Muscle of back (tissue), 11 donors: ENCODE results near the gene ABLIM2. TPM values are rescaled to one million over a fixed set of nuclear protein-coding genes. Genes with fewer than 3 reads are reported as not detected.

Experiments used
- DNase-seq, 3 donors: peaks; one replicate each; pipeline versions ENCODE4 v3.0.0 to v3.0.0-alpha.2; 2013
- polyA plus RNA-seq, 10 donors: library from polyadenylated mRNA; unstranded; fragments of 120-200 nt; gene quantifications; one replicate each; pipeline ENCODE4 v1.2.1, GENCODE V29; 2013; ENCODE audit not compliant: insufficient read length in 10 of 10

Gene ABLIM2
- polyA plus RNA-seq, 10 donors: 2.5 to 20.6 (median 10.3) TPM

DNA sequence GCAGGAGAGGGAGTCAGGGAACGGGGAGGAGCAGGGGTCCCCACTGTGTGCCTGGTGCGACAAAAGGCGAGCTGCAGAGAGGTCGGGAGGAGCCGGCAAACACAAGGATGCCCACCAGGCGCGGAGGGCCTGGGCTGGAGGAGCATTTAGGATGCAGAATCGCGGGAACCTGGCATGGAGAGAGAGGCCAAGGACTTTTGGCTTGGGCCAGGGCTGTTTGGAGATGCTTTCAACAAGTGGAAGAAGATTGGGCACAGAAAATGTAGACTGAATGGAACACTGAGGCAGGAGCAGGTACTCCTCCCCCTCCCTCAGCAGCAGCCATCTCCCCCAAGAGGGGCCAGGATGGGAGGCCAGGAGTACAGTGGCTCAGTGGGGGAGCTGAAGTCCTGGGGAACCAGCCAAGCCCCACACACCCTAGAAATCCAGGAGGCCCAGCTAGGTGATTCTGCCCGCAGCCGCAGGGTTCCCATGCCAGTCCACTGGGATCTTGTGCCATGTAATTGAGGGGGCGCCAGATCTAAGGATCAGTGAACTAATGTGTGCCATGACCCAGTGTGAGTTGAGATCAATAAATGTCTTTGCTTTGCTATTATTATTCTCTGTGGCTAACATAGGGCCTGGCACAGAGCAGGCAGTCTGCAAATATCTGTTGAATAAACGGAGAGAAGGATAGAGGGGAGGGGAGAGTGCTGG, 1.1 kb upstream of the ABLIM2 start:
- DNase-seq: no peak

DNA sequence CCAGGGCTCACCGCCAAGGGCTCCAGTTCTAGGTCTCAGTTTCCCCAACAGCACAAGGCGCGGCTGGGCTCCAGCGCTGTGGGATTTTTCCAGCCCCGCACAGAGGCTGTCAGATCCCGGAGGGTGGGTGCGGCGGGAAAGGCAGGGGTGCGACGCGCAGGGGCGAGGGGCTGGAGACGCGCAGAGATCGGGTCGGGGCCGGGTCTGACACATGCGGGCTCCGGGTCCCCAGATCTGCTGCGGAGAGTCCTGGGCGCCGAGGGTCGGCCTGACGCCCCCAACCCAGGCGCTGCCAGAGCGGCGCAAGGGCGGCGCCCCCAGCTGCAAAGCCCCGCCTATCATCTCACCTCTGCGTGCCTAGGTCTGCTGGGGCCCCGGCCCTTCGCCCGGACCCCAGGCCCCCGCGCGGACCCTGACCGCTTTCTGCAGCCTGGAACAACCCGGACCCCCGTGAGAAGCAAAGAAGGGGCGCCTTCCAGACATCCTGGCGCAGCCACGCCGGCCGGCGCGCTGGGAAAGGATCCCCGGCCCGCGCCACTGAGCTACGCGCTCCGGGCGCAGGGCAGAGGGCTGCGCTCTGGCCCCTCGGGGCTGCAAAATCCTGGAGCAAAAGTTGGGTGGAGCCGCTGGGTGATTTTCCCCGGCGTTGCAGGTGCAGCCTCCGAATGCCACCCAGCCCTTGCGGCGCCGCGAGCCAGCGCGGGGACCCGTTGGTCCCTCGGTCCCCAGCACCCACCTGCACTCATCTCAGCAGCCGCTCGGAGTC, 486 bp downstream of the ABLIM2 start:
- DNase-seq: no peak

DNA sequence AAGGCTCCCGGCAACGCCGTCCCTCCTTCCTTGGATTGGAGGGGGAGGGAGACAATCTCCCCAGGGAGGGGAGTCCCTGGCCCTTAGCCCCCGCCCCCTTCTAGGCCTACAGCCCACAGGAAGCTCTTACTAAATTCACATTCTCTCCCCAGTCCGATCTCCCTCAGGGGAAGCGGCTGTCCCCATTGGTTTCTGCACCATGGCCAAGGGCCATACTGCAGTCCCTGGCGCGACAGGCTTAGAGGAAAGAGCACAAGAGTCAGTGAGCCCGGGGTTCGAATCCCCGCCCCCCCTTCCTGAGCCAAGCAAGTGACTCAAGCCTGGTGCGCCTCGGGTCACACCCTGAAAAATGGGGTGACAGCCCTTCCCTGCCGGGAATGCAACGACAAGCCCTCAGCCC, 1.1 kb downstream of the ABLIM2 start:
- no peak for DNase-seq

DNA sequence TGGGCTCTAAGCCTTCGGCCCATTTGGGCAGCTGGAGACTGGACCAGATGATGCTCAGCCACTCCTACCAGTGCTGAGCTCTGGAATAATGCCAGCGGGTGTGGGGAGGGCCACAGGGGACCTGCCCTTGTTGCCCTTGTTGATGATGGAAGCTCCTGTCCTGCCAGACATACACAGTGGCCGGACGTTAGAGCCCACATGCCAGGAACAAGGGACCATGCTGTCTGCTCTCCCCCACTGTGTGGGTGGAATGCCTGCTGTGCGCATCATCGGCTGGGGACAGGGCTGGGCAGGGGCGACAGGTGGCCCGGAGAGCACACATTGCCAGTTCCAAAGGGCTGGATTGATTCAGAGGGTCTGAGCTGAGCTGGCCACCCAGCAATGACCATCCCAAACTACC, 2.0 kb downstream of the ABLIM2 start:
- DNase-seq: no peak

DNA sequence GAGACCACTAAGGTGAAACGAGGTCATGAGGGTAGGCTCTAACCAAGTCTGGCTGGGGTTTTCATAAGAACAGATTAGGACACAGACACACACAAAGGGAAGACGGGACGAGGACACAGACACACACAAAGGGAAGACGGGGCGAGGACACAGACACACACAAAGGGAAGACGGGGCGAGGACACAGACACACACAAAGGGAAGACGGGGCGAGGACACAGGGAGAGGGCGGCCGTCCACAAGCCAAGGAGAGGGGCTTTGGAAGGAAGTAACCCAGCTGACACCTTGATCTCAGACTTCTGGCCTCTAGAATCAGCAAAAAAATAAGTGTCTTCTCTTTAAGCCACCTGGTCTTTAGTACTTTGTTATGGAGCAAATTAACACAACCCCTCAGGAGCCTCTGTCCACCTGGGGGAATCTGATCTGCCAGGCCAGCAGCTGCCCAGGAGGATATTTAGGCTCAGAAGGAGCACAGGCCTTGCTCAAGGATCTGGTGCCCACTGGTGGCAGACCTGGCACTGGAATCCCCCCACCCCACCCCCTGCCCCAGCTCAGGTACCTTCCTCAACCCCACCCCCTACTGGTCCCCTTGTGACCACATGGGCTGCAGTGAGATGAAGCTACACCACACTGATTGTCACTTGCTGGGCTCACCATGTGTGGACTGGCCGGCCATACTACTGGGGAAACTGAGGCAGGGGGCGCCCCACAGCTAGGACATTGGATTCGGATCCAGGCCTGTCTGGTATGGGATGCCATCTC, 2.8 kb downstream of the ABLIM2 start:
- no peak for DNase-seq

DNA sequence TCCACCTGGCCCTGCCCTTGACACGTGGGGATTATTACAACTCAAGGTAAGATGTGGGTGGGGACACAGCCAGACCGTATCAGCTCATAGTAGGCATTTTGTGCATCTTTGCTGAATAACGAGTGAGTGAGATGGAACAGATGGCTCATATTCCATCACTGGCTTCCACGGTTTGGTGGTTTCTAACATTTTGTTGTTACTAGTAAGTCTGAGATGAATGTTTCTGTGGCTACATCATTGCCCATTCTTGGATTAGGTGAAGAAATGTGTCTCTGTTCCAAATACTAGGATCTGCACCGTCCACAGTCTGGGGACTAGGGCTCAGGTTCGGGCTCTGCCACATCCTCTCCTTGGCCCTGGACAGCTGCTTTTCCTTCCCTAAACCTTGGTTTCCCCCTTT, 3.6 kb downstream of the ABLIM2 start:
- no peak for DNase-seq

DNA sequence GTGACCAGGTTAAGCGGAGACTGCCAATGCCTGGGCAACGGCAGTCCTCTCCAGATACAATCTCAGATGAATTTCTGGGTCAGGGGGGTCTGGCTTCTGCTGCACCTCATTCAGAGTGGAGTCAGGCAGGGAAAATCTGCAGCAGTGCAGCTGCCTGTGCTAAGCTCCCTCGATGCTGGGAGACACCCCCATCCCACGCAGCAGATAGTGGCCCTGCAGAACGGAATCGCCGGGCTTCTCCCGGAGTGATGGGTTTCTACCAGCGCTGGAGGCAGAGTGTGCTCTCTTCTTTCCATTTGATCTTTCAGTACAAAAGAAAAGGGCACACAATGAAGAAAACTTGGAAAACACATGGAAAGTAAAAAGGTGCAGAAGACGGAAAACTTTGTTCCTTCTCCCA, 5.2 kb downstream of the ABLIM2 start:
- no peak for DNase-seq

DNA sequence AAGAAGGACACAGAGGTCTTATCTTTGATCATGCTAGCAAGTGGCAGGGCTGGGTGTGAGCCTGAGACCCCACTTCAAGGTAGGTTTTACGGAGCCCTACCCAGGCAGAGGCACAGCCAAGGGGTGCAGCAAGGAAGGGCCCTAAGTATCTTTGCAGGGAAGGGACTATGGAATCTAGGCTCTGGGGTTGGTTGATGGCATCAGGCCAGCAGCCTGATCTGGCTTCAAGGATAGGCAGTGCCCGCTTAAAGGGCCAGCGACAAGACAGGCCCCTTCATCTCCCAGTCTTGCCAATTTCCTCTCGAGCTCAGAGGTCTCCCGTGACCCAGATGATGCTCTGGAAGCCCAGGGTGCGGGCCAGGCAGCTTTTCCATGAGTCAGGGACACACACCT, 5.8 kb downstream of the ABLIM2 start:
- DNase-seq: no peak

DNA sequence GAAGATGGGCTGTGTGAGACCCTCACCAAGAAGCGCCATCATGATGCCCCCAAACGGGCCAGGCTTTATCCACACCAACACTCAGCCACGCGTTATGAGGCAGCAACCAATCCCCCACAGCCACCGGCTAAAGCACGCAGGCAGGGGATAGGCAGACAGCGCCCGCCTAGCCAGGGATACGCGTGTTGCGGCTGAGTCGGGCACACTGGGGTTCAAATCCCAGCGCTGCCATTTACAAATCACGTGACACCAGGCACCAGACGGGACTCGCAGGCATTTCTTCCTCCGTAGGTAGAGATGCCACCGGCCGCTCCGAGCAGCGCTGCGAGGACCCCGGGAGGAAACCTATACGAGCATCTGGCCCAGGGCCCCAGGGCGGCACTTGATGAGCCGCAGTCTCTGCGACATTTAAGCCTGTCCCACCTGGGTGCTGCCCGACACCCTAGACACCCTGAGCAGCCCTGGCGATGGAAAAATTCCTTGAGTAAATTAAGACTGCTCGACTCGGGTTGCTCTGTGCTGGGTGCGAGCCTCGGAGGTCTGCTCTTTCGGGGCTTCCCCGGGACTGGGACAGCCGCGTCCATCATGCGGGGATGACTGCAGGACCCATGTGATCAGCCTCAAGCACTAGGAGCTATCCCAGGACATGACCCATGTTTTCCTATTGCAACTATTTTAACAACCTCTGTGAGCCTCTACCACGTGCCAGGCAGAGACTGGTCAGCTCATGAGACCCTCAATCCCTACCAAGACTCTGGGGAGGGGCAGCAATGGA, 6.3 kb downstream of the ABLIM2 start:
- DNase-seq: no peak

DNA sequence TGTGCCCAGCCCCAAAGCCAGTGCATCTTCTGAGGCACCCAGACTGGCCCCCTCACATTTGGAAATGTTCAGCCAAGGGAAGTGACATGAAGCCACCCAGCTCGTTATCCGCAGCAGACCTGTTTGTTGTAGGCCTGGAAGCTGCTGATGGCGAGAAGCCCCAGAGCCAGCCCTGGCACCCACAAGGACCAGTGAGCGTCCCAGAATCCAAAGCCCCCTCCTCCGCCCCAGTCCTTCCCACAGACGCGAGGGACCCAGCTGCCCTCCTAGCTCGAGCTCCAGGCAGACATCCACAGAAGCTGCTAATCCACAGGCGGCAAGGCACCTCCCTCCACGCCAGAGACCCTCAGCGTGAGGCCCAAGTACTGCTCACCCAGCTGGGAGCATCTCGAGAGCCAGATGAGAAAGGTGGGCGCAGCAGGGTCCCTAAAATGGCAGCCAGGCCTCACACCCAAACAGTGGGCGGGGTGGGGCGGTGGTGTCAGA, 7.4 kb downstream of the ABLIM2 start:
- no peak for DNase-seq

DNA sequence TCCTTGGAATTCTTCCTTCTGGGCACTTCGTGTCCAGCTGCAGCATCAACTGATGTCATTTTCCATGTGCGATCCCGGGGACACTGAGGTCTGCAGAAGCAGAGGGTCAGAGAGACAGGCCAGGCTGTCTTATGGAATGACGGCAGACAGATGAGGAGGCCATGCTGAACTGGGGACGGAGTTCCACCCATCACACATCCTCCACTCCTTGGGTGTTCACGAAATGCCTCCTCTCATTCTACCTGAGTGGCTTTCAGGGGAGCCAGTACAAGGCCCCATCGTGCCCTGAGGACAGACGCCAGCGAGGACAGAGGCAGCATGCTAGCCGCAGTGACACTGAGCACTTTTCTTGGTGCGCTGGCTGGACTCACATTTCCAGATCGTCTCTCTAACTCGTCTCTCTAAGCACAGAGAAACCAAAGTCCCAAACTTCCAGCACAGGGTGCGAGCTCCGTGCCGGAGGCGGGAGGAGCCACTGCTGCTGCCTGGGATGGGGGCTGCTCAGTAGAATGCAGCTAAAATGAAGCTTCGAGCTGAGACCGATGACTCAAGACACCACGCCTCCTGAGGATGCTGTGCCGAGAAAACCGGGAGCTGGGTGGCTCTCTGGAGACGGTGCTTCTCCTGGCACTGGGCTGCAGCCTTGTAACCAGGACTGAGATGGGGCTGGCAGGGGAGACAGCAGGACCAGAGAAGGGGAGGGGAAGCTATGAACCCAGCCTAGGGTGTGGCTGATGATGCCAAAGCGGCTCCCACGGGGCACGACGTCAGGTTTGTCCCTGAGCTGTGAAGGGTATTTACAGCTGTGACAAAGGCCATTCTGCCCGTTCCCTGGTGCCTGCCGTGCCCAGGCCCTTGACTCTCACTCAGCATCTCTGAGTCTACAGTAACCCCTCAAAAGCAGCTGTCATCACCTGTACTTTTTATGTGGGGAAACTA, 8.2 kb downstream of the ABLIM2 start:
- DNase-seq: no peak

DNA sequence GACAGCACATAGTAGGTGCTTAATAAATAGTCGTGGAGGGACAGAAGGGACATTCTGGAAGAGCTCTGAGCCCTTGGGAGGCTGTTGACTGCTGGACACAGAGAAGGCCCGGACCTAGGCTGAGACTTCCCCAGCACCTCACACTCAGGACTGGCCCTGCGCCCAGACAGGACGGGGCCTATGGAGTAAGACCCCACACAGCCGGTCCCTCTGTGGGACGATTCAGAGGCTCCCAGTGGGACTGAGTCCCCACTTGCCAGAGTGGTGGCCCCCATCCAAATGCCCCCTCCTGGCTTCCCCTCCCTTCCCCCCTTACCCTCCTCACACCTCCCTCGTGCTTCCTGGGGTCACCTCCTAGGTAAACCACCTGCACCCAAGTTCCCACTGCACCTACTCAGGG, 8.9 kb downstream of the ABLIM2 start:
- DNase-seq: no peak

DNA sequence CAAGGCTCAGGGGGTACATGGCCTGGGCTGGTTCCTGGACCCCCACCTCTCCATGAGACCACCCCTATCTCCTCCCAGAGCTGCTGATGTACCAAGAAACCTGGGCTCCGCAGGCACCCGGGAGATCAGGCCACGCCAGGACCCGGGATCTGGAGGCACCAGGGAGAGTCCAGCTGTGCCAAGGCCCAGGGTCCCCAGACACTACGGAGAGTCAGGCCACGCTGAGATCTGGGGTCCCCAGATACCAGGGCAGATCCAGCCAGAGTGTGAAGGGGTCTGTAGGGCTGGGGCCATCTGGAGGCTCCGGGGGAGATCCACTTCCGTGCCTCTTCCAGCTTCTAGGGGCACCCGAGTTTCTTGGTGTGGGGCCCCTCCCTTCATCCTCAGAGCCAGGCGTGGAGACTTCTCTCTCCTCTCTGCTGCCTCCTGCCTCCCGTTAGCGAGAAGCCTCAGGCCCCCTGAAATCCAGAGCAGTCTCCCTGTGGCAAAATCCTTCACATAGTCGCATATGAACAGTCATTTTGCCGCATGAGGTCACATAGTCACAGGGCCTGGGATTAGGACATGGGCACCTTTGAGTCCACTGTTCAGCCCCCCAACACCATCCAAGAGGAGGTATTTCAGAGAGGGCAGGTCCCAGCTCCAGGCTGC, 9.7 kb downstream of the ABLIM2 start:
- no peak for DNase-seq

DNA sequence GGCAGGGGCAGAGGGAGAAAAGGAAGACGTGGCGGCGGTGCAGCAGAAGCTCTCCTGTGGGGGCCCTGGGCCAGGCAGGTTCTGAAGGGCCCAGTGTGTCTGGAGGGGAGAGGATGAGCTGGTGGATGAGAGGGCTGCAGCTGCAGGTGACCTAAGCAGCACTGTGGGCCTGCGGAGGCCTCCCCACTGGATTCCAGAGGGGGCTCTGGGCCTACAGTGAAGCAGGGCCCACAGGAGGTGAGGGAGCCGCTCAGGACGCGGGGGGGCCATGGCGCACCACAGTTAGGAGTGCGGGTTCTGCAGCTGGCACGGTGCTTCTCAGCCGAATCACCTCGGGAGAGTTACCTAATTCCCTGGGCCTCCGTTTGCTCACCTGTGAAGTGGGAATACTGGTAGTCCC, 10.5 kb downstream of the ABLIM2 start:
- no peak for DNase-seq

DNA sequence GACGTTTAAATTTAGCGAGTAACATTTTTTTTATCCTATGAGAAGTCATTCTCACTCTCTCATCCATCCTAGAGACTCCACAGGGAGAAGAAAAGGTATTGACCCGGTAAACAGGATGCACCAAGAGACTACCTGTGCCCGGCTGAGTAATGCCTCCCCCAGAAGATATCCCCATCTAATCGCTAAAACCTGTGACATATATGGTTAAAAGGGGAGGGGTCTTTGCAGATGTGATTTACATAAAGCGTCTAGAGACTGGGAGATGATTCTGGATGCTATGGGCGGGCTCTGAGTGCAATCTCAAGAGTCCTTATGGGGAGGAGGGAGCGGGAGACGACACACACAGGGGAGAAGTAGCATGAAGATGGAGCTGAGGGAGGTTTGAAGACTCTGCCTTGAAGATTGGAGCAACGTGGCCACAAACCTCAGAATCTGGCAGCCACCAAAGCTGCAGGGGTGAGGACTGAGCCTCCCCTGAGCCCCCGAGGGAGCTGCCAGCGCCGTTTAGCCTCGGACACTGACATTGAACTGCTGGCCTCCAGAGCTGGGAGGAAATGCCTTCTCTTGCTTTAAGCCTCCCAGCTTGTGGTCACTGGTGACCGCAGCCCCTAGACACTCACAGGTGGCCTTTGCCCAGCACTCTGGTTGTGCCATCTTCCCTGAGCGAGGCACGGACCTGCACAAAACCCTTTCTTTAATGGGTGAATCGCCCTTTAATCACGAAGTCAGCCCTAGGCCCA, 11.2 kb downstream of the ABLIM2 start:
- DNase-seq: no peak

DNA sequence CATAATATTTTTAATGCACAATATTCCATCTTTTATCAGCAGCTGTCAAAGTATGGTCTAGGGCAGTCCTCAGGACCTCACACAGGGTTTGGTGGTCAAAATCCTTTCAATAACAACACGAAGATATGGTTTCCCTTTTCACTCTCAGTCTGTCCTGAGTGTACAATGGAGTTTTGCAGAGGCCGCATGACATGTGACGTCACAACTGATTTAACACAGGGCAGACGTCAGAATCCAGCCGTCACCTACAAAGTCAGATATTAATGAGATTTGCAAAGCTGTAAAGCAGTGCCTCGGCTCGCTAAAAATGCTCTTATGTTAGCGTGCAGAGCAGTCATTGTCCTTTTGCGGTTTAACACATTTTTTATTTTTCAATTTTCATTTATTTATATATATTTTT, 12.5 kb downstream of the ABLIM2 start:
- DNase-seq: no peak

DNA sequence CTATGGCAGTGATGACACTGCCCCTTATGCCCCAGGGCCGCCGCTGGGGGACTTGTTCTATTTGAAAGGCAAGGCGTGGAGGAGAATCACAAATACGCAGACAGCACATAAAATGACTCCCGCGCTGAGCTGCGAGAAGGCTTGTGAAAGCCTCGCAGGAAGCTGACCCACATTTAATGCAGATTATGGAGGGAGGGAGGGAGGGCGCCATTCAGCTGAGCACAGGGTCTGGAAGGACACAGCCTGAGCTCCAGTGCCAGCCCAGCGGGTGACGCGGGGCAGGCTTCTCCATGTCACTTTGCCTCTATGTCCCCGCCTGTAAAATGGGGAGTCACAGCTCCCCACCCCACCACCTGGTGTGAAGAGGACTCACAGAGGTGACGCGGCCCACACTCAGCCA, 14.3 kb downstream of the ABLIM2 start:
- DNase-seq: peak in 1 of 3 donors; percentile 51

DNA sequence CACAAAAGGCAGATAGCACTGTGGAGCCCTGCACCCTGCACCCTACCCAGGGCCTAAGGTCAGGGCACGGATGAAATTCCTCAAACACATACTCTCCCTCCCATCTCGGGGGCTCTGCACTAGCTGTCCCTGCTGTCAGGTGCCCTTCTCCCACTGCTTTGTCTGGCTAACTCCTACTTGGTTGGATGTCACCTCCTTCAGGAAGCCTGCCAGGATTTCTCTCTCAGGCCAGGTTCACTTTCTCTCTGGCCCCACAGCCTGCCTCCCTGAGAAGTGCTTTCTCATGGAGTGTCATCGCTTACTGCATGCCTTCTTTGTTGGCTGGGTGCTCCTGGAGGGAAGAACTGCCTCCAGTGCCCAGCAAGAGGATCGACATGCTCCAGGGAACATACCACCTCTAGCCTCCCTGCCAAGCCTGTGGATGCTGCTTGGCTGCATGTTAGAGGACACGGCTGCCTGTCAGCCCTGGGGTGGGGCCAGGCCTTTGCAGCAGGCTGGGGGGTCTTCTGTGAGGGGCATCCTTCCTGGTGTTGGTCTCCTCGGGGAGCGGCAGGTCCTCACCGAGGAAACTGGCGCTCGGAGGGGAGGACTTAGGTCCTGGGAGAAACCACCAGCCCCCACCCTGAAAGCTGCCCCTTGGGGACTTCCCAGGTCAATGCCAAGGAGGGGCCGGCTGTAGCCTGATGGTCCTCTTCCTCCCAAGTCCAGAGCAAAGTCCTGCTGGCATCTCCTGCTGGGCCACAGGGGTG, 15.0 kb downstream of the ABLIM2 start:
- no peak for DNase-seq

DNA sequence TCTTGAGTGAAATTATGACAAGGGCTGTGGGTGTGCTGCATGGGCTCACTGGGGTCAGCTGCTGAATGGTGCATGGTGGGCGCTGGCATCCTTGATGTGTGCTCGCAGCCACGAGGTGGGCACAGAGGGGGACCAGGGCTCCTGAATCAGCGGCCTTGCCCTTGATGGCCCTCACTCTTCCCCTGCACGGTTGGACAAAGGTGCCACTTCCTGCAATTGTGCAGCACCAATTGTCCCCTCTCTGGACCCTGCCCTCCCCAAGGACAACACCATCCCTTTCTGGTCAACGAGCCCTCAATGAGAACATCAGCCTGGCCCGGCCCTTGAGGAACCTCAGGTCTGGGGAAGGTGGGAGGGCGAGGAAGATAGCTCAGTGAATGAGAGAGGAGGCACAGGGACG, 16.1 kb downstream of the ABLIM2 start:
- DNase-seq: no peak
